GM12878 (cell line): ENCODE results near the gene CDCP1. TPM values are rescaled to one million over a fixed set of nuclear protein-coding genes. Genes with fewer than 3 reads are reported as not detected.

ENCODE experiments used
- ATAC-seq: fragments of 200-7000 bp; cut with Tn5 transposase; 3 replicates; pipeline ENCODE4 v1.9.1; 2020; ENCODE audit warnings: mild to moderate bottlenecking, moderate library complexity
- BruUV-seq: library from RNA; stranded (reverse); fragments of 400-500 nt; replicated peaks from 2 replicates; lab custom pipeline; 2021; lab: Mats Ljungman, UMichigan
- CTCF ChIA-PET: fragments of 300-600 bp; sonication (Branson Sonifier 250); formaldehyde crosslinking; extraction: SDS; loops from one replicate; lab custom pipeline; 2021; ENCODE audit warnings: inconsistent platforms; lab: Yijun Ruan, JAX
- POLR2A ChIA-PET: fragments of 350-600 bp; formaldehyde crosslinking; extraction: SDS; loops from one replicate; lab custom pipeline; 2021; ENCODE audit warnings: inconsistent platforms; lab: Charles Lee
- RAD21 ChIA-PET: fragments of 300-600 bp; sonication (Branson Sonifier 250); formaldehyde crosslinking; loops from one replicate; lab custom pipeline; 2023; ENCODE audit warnings: antibody characterized with exemption; ENCODE audit not compliant: unreplicated experiment; lab: Charles Lee
- SMC1A ChIA-PET: fragments of 300-600 bp; sonication (Branson Sonifier 250); formaldehyde crosslinking; loops from one replicate; lab custom pipeline; 2023; ENCODE audit not compliant: unreplicated experiment, uncharacterized antibody; lab: Charles Lee
- DNase-seq: peaks from one replicate; pipeline ENCODE4 v3.0.0-alpha.2; 2011; ENCODE audit warnings: low read depth, low spot score
- FAIRE-seq: peaks from 3 replicates; lab custom pipeline; 2011; peaks lifted over from hg19 to GRCh38; lab: Jason Lieb, UNC
- H2AFZ ChIP-seq: 2 replicates; pipeline ENCODE4 v1.6.0; 2011; ENCODE audit warnings: low read depth, low read length, control low read depth; ENCODE audit not compliant: control insufficient read depth
- H3K27ac ChIP-seq: 2 replicates; pipeline ENCODE4 v1.5.1; 2011; ENCODE audit warnings: control low read depth; ENCODE audit not compliant: control insufficient read depth, insufficient read depth
- H3K27me3 ChIP-seq, 2 experiments: replicated peaks in 1 of 2; 2 replicates each; pipeline versions ENCODE4 v1.6.0 to v1.6.1; 2011; ENCODE audit warnings: low read length in 1 of 2; ENCODE audit not compliant: control insufficient read depth in 2 of 2, insufficient read depth in 2 of 2
- H3K36me3 ChIP-seq, 2 experiments: 2 replicates each; pipeline ENCODE4 v1.5.1; 2011; ENCODE audit warnings: low read length in 1 of 2; ENCODE audit not compliant: control insufficient read depth in 2 of 2, insufficient read depth in 2 of 2
- H3K4me1 ChIP-seq: 2 replicates; pipeline ENCODE4 v1.6.1; 2011; ENCODE audit warnings: mild to moderate bottlenecking, low read length, moderate library complexity, mixed read lengths; ENCODE audit not compliant: control insufficient read depth, insufficient read depth
- H3K4me2 ChIP-seq: 2 replicates; pipeline ENCODE4 v1.6.0; 2011; ENCODE audit warnings: control low read depth; ENCODE audit not compliant: control insufficient read depth, insufficient read depth
- H3K4me3 ChIP-seq: fragments of 200-600 bp; sonication (generic); 2 replicates; pipeline ENCODE4 v1.5.1; 2016
- H3K79me2 ChIP-seq: 2 replicates; pipeline ENCODE4 v1.6.0; 2011; ENCODE audit warnings: low read length; ENCODE audit not compliant: control insufficient read depth, insufficient read depth
- H3K9ac ChIP-seq: 2 replicates; pipeline ENCODE4 v1.8.0; 2011; ENCODE audit warnings: low read length, control low read depth, mixed read lengths; ENCODE audit not compliant: control insufficient read depth, insufficient read depth
- H3K9me3 ChIP-seq: replicated peaks from 3 replicates; pipeline ENCODE4 v1.5.1; 2011; ENCODE audit warnings: mild to moderate bottlenecking, low read length; ENCODE audit not compliant: control insufficient read depth, insufficient read depth
- H4K20me1 ChIP-seq: 2 replicates; pipeline ENCODE4 v1.6.0; 2011; ENCODE audit not compliant: control insufficient read depth, insufficient read depth
- CREB1 ChIP-seq: IDR thresholded peaks from 2 replicates; pipeline ENCODE4 v1.6.1; 2012; ENCODE audit warnings: low read depth, mild to moderate bottlenecking, inconsistent platforms
- ELK1 ChIP-seq: IDR thresholded peaks from 2 replicates; pipeline ENCODE4 v1.6.1; 2012; ENCODE audit warnings: low read depth, low read length, improper control_type of control experiment
- FOXK2 ChIP-seq: fragments of 450-650 bp; IDR thresholded peaks from 2 replicates; pipeline ENCODE4 v1.6.1; 2017; ENCODE audit warnings: mild to moderate bottlenecking, moderate library complexity
- HDAC6 ChIP-seq: fragments of 200-600 bp; sonication (generic); IDR thresholded peaks from one replicate; pipeline ENCODE4 v1.8.0; 2017; ENCODE audit warnings: antibody characterized with exemption; ENCODE audit not compliant: unreplicated experiment
- IRF4 ChIP-seq: IDR thresholded peaks from 2 replicates; pipeline ENCODE4 v1.6.1; 2011; ENCODE audit warnings: low read depth, low read length
- KDM1A ChIP-seq: fragments of 200-600 bp; sonication (generic); IDR thresholded peaks from 2 replicates; pipeline ENCODE4 v1.6.1; 2016; ENCODE audit warnings: borderline replicate concordance
- MAX ChIP-seq: IDR thresholded peaks from 2 replicates; pipeline ENCODE4 v1.6.1; 2012; ENCODE audit warnings: low read depth, low read length, improper control_type of control experiment
- PAX5 ChIP-seq: IDR thresholded peaks from 2 replicates; pipeline ENCODE4 v1.6.1; 2011; ENCODE audit warnings: low read depth, low read length, borderline replicate concordance
- PAX8 ChIP-seq: fragments of 450-650 bp; IDR thresholded peaks from 2 replicates; pipeline ENCODE4 v1.6.1; 2017; ENCODE audit warnings: mild to moderate bottlenecking, moderate library complexity
- PML ChIP-seq: IDR thresholded peaks from 2 replicates; pipeline ENCODE4 v1.6.1; 2012; ENCODE audit warnings: low read length, inconsistent platforms
- POLR2AphosphoS5 ChIP-seq: IDR thresholded peaks from 2 replicates; pipeline ENCODE4 v1.6.1; 2011; ENCODE audit warnings: mild to moderate bottlenecking, low read length, inconsistent platforms
- RFX5 ChIP-seq: IDR thresholded peaks from 2 replicates; pipeline ENCODE4 v1.6.1; 2011; ENCODE audit warnings: low read depth, low read length, improper control_type of control experiment
- SREBF1 ChIP-seq: IDR thresholded peaks from 2 replicates; pipeline ENCODE4 v1.6.1; 2012; ENCODE audit warnings: mild to moderate bottlenecking, low read length
- SRF ChIP-seq, 2 experiments: IDR thresholded peaks; 2 replicates each; pipeline ENCODE4 v1.6.1; 2011; ENCODE audit warnings: low read depth in 2 of 2, low read length in 2 of 2, mild to moderate bottlenecking in 1 of 2, moderate library complexity in 1 of 2
- STAT3 ChIP-seq: IDR thresholded peaks from 2 replicates; pipeline ENCODE4 v1.6.1; 2011; ENCODE audit warnings: low read depth, low read length, improper control_type of control experiment
- TBL1XR1 ChIP-seq: IDR thresholded peaks from 2 replicates; pipeline ENCODE4 v1.6.1; 2012; ENCODE audit warnings: low read depth, low read length, improper control_type of control experiment
- WRNIP1 ChIP-seq: IDR thresholded peaks from 2 replicates; pipeline ENCODE4 v1.6.1; 2011; ENCODE audit warnings: low read depth, low read length, improper control_type of control experiment, borderline replicate concordance
- ZZZ3 ChIP-seq: IDR thresholded peaks from 2 replicates; pipeline ENCODE4 v1.6.1; 2011; ENCODE audit warnings: low read depth; ENCODE audit not compliant: control insufficient read depth, insufficient read length
- WGBS: methylation state at CpG from one replicate; pipeline ENCODE4 v1.1.6; 2016; ENCODE audit warnings: low lambda C conversion rate; ENCODE audit not compliant: insufficient replicate concordance, insufficient coverage; ENCODE audit errors: missing lambda C conversion rate; 5-methylcytosine and 5-hydroxymethylcytosine counted together
- in situ Hi-C: fragments of 300-500 bp; cut with MboI; formaldehyde crosslinking; loops from 9 replicates; pipeline ENCODE4 v1.14.3; 2018; ENCODE audit warnings: mixed read lengths
- intact Hi-C: fragments of 100-400 bp; cut with micrococcal nuclease; formaldehyde crosslinking; loops from one replicate; pipeline ENCODE4 v1.14.2; 2022; ENCODE audit not compliant: unreplicated experiment
- polyA plus RNA-seq, 11 experiments: library from polyadenylated mRNA; depleted of rRNA in 4 of 11; unstranded in 6 of 11; stranded (reverse) in 5 of 11; fragments of >200 nt; fragmentation: Nextera tagmentation in 4 of 11; fragmentation: Illumina TruSeq in 1 of 11; extraction: Ambion mirVana in 4 of 11; extraction: Trizol in 1 of 11; gene quantifications; 1 replicate in 1 of 11; 2 replicates in 10 of 11; pipeline versions ENCODE4 v1.2.1 to v1.2.3, GENCODE V29; 2011 to 2016; ENCODE audit warnings: inconsistent platforms in 2 of 11, missing spikeins in 2 of 11, low read depth in 1 of 11
- total RNA-seq, 4 experiments: library from RNA; depleted of rRNA in 3 of 4; stranded (reverse); fragments of >200 nt in 3 of 4; fragmentation: Illumina TruSeq in 1 of 4; extraction: Trizol in 1 of 4; gene quantifications; 2 replicates each; pipeline versions ENCODE4 v1.2.1 to v1.2.3, GENCODE V29; 2013 to 2021

The CDCP1 gene
- total and polyA plus RNA-seq, 10 of the 15 experiments (the other 5 are each of a cell fraction or from before 2014, with no cell fraction given), result 0.35 to 2.2 (median 0.86) TPM

GRCh38 chr3:45119376-45119775 lies 26.8 kb downstream of the CDCP1 start:
- intact Hi-C loops, result no loop called here
- no peaks in the 10 kb centered on the region for H3K9me3 ChIP-seq
- POLR2A ChIA-PET, result interaction anchor here (0.5 to 0.7 kb wide), 2 partner anchors 13 to 597 kb away, joined by 3 to 5 read pairs; no protein-coding TSS in a partner anchor
- WGBS, result 46% methylated on average over 4 of the region's 4 CpGs
- BruUV-seq, result no TSS peak
- in situ Hi-C loops, result no loop called here
- TF ChIP-seq SREBF1 (no peak), ZZZ3 (no peak), PAX5 (no peak), RFX5 (no peak), HDAC6 (no peak), ELK1 (no peak), MAX (no peak), STAT3 (no peak), FOXK2 (no peak), KDM1A (no peak), WRNIP1 (no peak), CREB1 (no peak), TBL1XR1 (no peak), POLR2AphosphoS5 (no peak), PAX8 (no peak), PML (no peak), SRF (IDR thresholded peaks at IDR 0.05; ENCODE audit: low read depth in 2 of 2, low read length in 2 of 2) (no peak), IRF4 (no peak)
- TF ChIP-seq, all 136 proteins: peak for 0
- Histone ChIP-seq H3K27me3 (no peaks in the 10 kb centered on the region), H3K79me2 (no peaks in the 10 kb centered on the region), H3K4me2 (no peak overlapping the region), H2AFZ (no peak overlapping the region), H3K27ac (no peak overlapping the region), H3K9ac (no peak overlapping the region), H3K36me3 (no peaks in the 10 kb centered on the region), H3K4me3 (no peak overlapping the region), H3K4me1 (no peaks in the 10 kb centered on the region), H4K20me1 (no peaks in the 10 kb centered on the region)
- ChIA-PET CTCF (interaction anchor here (0.9 to 2.9 kb wide), 5 partner anchors 8 to 91 kb away, joined by 3 to 23 read pairs (median 3); no protein-coding TSS in a partner anchor), SMC1A (interaction anchor here (1.0 to 4.5 kb wide), 7 partner anchors 9 to 78 kb away, joined by 3 to 32 read pairs (median 9); partner anchors contain the start of gene CDCP1), RAD21 (interaction anchor here (0.7 to 1.2 kb wide), 2 partner anchors 64 to 78 kb away, joined by 5 to 6 read pairs; no protein-coding TSS in a partner anchor)
- FAIRE-seq (no peak), DNase-seq (no peak), ATAC-seq (no peak)
